Calu3 (cell line): ENCODE data around the gene PRR13. TPM values are rescaled to one million over a fixed set of nuclear protein-coding genes. Genes with fewer than 3 reads are reported as not detected.

Source experiments
- BruUV-seq: library from RNA; stranded (reverse); fragments of 400-500 nt; replicated peaks from 2 replicates; lab custom pipeline; 2021; lab: Mats Ljungman, UMichigan
- CTCF ChIA-PET: fragments of 300-600 bp; sonication (Branson Sonifier 250); formaldehyde crosslinking; loops from one replicate; lab custom pipeline; 2022; ENCODE audit warnings: antibody characterized with exemption; lab: Charles Lee
- DNase-seq: peaks from one replicate; pipeline ENCODE4 v3.0.0; 2022
- H3K27ac Mint-ChIP-seq: one replicate; pipeline ENCODE4 v1.8.0; 2022; ENCODE audit warnings: mixed read lengths; ENCODE audit not compliant: unreplicated experiment
- H3K27me3 Mint-ChIP-seq: one replicate; pipeline ENCODE4 v1.8.0; 2022; ENCODE audit warnings: mixed read lengths; ENCODE audit not compliant: unreplicated experiment
- H3K36me3 Mint-ChIP-seq: one replicate; pipeline ENCODE4 v1.8.0; 2022; ENCODE audit warnings: mild to moderate bottlenecking, moderate library complexity, mixed read lengths; ENCODE audit not compliant: insufficient read depth, unreplicated experiment
- H3K4me1 Mint-ChIP-seq: one replicate; pipeline ENCODE4 v1.8.0; 2022; ENCODE audit warnings: mild to moderate bottlenecking, low read depth, mixed read lengths; ENCODE audit not compliant: unreplicated experiment
- H3K4me3 Mint-ChIP-seq: one replicate; pipeline ENCODE4 v1.8.0; 2022; ENCODE audit warnings: mild to moderate bottlenecking, low read depth, moderate library complexity, mixed read lengths; ENCODE audit not compliant: unreplicated experiment
- H3K9me3 Mint-ChIP-seq: one replicate; pipeline ENCODE4 v1.8.0; 2022; ENCODE audit warnings: low read depth, mixed read lengths; ENCODE audit not compliant: unreplicated experiment
- intact Hi-C: fragments of 100-400 bp; cut with micrococcal nuclease; formaldehyde crosslinking; loops from one replicate; pipeline ENCODE4 v1.10.0; 2022; ENCODE audit not compliant: unreplicated experiment
- total RNA-seq: library from RNA; stranded (reverse); gene quantifications from 2 replicates; pipeline ENCODE4 v1.2.3, GENCODE V29; 2022
- TF ChIP-seq, protein P1 (sequence below): fragments of 200-600 bp; IDR thresholded peaks from one replicate; pipeline ENCODE4 v1.8.0; 2022; ENCODE audit warnings: antibody characterized with exemption; ENCODE audit not compliant: unreplicated experiment

The PRR13 gene
- total RNA-seq, 1 experiment from 2014 or later, result 151 TPM

DNA sequence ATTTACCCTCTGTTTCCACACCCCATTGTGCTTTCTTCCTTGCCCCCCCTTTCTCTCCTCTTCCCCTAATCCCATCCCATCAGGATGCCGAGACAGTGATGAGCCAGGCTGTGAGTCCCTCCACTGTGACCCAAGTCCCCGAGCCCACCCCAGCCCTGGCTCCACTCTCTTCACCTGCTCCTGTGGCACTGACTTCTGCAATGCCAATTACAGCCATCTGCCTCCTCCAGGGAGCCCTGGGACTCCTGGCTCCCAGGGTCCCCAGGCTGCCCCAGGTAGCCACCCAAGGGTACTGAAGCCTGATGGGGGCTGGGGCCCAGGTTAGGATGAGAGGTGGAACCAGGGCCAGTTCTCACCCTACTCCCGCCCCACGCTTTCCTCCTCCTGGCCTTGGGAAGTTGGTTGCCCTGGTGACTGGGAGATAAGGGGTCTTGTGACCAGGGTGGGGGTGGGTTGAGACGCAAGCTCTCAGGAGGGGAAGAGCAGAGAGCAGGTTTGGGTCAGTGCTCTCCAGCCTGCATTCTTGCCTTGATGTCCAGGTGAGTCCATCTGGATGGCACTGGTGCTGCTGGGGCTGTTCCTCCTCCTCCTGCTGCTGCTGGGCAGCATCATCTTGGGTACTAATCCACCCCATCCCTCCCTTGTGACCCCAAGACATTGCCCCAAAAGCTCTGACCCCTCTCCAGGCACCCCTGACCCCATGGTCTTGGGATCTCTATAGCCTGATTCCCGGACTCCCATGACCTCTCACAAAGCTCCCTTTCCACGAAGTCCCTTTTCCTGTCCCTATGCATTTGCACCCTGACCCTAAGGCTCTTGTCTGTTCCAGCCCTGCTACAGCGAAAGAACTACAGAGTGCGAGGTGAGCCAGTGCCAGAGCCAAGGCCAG, 16.7 kb upstream of the PRR13 start:
- Mint-ChIP-seq H3K4me1 (peaks cover 19% of the 10 kb centered on the region), H3K27ac (no peak overlapping the region), H3K36me3 (peaks cover 6% of the 10 kb centered on the region), H3K9me3 (no peaks in the 10 kb centered on the region), H3K27me3 (no peaks in the 10 kb centered on the region), H3K4me3 (no peak overlapping the region)
- CTCF ChIA-PET, result no interaction called here
- no peak for DNase-seq
- TF ChIP-seq, protein P1, sequence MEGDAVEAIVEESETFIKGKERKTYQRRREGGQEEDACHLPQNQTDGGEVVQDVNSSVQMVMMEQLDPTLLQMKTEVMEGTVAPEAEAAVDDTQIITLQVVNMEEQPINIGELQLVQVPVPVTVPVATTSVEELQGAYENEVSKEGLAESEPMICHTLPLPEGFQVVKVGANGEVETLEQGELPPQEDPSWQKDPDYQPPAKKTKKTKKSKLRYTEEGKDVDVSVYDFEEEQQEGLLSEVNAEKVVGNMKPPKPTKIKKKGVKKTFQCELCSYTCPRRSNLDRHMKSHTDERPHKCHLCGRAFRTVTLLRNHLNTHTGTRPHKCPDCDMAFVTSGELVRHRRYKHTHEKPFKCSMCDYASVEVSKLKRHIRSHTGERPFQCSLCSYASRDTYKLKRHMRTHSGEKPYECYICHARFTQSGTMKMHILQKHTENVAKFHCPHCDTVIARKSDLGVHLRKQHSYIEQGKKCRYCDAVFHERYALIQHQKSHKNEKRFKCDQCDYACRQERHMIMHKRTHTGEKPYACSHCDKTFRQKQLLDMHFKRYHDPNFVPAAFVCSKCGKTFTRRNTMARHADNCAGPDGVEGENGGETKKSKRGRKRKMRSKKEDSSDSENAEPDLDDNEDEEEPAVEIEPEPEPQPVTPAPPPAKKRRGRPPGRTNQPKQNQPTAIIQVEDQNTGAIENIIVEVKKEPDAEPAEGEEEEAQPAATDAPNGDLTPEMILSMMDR, result no peak
- intact Hi-C loops, result no loop called here
- BruUV-seq, result no TSS peak

DNA sequence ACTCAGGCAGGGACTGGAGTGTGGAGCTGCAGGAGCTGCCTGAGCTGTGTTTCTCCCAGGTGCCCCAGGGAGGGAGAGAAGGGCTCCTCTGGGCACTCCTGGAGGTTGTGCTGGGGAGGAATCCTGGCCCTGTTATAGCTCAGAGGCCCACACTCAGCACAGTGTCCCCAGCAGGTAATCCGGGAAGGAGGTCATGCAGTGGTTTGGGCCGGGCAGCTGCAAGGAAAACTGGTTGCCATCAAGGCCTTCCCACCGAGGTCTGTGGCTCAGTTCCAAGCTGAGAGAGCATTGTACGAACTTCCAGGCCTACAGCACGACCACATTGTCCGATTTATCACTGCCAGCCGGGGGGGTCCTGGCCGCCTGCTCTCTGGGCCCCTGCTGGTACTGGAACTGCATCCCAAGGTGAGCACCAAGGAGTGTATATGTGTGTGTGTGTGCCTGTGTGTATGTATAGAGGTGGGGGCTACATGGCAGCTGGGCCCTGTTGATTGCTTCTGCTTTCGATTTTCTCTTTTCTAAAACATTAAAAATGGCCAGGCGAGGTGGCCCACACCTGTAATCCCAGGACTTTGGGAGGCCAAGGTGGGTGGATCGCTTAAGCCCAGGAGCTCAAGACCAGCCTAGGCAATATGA, 15.9 kb upstream of the PRR13 start:
- H3K27ac Mint-ChIP-seq, result no peak overlapping the region
- no peak for DNase-seq
- no TSS peak for BruUV-seq
- no peaks in the 10 kb centered on the region for H3K9me3 Mint-ChIP-seq
- H3K4me3 Mint-ChIP-seq, result no peak overlapping the region
- peaks cover 6% of the 10 kb centered on the region for H3K36me3 Mint-ChIP-seq
- H3K4me1 Mint-ChIP-seq, result peaks cover 16% of the 10 kb centered on the region
- no peaks in the 10 kb centered on the region for H3K27me3 Mint-ChIP-seq
- intact Hi-C loops, result no loop called here
- TF ChIP-seq, protein P1, result no peak
- CTCF ChIA-PET, result no interaction called here

DNA sequence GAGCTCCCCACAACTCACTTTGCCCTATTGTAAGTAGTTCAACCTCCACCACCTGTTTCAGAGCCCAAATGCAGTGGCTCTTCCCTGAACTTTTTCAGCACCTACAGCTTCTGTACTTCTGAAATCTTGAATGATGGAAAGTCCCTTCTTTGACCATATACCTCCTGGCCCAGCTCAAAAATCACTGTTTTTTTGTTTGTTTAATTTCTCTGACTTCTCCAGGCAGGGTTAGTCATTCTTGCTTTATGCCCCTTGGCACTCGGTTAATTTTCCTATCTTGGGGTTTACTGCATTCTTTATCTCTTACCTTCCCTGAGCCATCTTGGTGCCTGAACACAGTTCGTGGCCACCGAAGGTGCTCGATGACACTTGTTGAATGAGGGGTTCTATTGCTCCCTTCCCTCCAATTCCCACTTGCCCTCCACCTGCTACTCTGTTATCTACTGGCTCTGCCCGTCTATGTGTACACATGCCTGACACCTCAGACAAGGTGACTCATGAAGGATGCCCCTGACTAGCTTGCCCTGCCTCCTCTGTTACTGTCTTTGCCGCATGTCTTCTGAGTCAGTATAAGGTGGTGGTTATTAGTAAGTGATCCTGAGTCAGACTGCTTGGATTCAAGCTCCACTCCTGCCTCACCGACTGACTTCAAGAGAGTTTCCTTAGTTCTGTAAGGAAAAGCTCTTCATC, 13.5 kb upstream of the PRR13 start:
- no peak for DNase-seq
- H3K4me3 Mint-ChIP-seq, result no peak overlapping the region
- H3K36me3 Mint-ChIP-seq, result no peaks in the 10 kb centered on the region
- no peaks in the 10 kb centered on the region for H3K9me3 Mint-ChIP-seq
- intact Hi-C loops, result no loop called here
- peaks cover 16% of the 10 kb centered on the region for H3K4me1 Mint-ChIP-seq
- CTCF ChIA-PET, result interaction anchor here (1.4 to 1.5 kb wide), 2 partner anchors 76 to 83 kb away, joined by 3 to 4 read pairs; no protein-coding TSS in a partner anchor
- no peak overlapping the region for H3K27ac Mint-ChIP-seq
- BruUV-seq, result no TSS peak
- no peaks in the 10 kb centered on the region for H3K27me3 Mint-ChIP-seq
- TF ChIP-seq, protein P1, result no peak

DNA sequence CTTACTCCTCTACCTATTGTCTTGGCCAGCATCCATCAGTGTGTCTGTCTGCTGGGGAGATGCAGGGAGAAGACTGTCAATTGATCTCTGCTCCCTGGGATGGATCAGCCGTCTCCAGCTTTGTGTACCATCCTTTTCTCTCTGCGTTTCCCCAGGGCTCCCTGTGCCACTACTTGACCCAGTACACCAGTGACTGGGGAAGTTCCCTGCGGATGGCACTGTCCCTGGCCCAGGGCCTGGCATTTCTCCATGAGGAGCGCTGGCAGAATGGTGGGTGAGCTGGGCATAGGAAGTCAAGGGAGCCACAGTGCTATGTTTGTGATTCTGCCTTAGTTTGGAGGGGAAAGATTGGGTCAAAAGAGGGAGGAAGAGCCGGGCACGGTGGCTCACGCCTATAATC, 12.8 kb upstream of the PRR13 start:
- no TSS peak for BruUV-seq
- Mint-ChIP-seq H3K36me3 (no peaks in the 10 kb centered on the region), H3K27ac (no peak overlapping the region), H3K9me3 (no peaks in the 10 kb centered on the region), H3K27me3 (no peaks in the 10 kb centered on the region), H3K4me1 (peaks cover 16% of the 10 kb centered on the region), H3K4me3 (no peak overlapping the region)
- intact Hi-C loops, result no loop called here
- TF ChIP-seq, protein P1, result no peak
- no peak for DNase-seq
- CTCF ChIA-PET, result interaction anchor here (1.4 to 1.5 kb wide), 2 partner anchors 76 to 84 kb away, joined by 3 to 4 read pairs; no protein-coding TSS in a partner anchor
